Upper lobe of right lung (tissue), 1 donor: ENCODE results near the gene BAIAP2L2. TPM values are rescaled to one million over a fixed set of nuclear protein-coding genes. Genes with fewer than 3 reads are reported as not detected.

ENCODE experiments used
- ATAC-seq: fragments of 200-7000 bp; cut with Tn5 transposase; one replicate; pipeline ENCODE4 v1.9.1; 2020; ENCODE audit warnings: mild to moderate bottlenecking, moderate library complexity
- DNase-seq: peaks from one replicate; pipeline ENCODE4 v3.0.0-alpha.2; 2020
- H3K27ac ChIP-seq: fragments of 200-600 bp; one replicate; pipeline ENCODE4 v1.8.0; 2022
- H3K27me3 ChIP-seq: fragments of 200-600 bp; one replicate; pipeline ENCODE4 v1.8.0; 2022; ENCODE audit warnings: mild to moderate bottlenecking
- H3K36me3 ChIP-seq: fragments of 200-600 bp; one replicate; pipeline ENCODE4 v1.8.0; 2022
- H3K4me1 ChIP-seq: fragments of 200-600 bp; one replicate; pipeline ENCODE4 v1.8.0; 2022
- H3K4me3 ChIP-seq: fragments of 200-600 bp; one replicate; pipeline ENCODE4 v1.8.0; 2022; ENCODE audit warnings: mild to moderate bottlenecking
- H3K9me3 ChIP-seq: fragments of 200-600 bp; one replicate; pipeline ENCODE4 v1.8.0; 2022
- intact Hi-C: fragments of 100-400 bp; cut with DNase I; formaldehyde crosslinking; loops from one replicate; pipeline ENCODE4 v1.11.0; 2022
- total RNA-seq: library from RNA; stranded (reverse); fragmentation: NEBNext Ultra II Directional; extraction: Animal tissue kit (Norgen Biotek cat#: 25700); gene quantifications from one replicate; pipeline ENCODE4 v1.2.1, GENCODE V29; 2021
- TF ChIP-seq, protein P1 (sequence below): fragments of 200-600 bp; IDR thresholded peaks from one replicate; pipeline ENCODE4 v1.8.0; 2022; ENCODE audit warnings: antibody characterized with exemption
- donor health status: DM: no; HTN: yes; CAD: no; lungs with severe emphysema.

The BAIAP2L2 gene
- total RNA-seq, 1 donor from 2014 or later = 0.29 TPM

DNA sequence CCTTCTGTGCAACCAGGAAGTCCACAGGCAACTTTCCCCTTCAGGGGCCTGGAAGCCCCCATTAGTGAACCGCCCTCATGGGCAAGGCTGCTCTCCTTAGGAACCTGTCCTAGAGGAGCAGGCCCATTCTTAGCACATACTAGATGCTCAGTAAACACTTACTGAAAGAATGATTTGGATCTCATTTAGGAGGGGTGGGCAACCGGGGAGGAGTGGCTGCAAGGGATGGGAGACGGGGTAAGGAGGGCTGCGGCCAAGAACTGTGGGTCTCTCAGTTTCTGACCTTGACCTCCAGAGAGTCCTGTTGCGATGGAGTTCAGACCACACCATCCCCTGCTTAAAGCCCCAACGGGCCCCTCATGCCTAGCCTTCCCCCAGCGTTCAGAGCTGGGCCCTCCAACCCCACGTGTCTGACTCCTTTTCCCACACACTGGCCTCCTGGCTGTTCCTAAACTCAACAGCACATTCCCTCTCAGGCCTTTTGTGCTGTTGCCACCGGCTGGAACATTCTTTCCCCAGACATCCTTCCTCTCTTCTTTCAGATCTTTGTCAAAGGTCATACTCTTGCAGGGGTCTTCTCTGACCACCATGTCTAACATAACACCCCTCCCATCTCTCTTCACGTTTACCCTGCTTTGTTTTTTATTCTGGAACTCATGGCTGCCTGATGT, 74.0 kb downstream of the BAIAP2L2 start:
- Histone ChIP-seq H3K27ac (no peak overlapping the region), H3K9me3 (no peaks in the 10 kb centered on the region), H3K36me3 (no peaks in the 10 kb centered on the region), H3K4me1 (peaks cover 18% of the 10 kb centered on the region), H3K4me3 (no peak overlapping the region), H3K27me3 (no peaks in the 10 kb centered on the region)
- intact Hi-C loops = no loop called here
- ATAC-seq (no peak), DNase-seq (no peak)
- TF ChIP-seq, protein P1, sequence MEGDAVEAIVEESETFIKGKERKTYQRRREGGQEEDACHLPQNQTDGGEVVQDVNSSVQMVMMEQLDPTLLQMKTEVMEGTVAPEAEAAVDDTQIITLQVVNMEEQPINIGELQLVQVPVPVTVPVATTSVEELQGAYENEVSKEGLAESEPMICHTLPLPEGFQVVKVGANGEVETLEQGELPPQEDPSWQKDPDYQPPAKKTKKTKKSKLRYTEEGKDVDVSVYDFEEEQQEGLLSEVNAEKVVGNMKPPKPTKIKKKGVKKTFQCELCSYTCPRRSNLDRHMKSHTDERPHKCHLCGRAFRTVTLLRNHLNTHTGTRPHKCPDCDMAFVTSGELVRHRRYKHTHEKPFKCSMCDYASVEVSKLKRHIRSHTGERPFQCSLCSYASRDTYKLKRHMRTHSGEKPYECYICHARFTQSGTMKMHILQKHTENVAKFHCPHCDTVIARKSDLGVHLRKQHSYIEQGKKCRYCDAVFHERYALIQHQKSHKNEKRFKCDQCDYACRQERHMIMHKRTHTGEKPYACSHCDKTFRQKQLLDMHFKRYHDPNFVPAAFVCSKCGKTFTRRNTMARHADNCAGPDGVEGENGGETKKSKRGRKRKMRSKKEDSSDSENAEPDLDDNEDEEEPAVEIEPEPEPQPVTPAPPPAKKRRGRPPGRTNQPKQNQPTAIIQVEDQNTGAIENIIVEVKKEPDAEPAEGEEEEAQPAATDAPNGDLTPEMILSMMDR = no peak

DNA sequence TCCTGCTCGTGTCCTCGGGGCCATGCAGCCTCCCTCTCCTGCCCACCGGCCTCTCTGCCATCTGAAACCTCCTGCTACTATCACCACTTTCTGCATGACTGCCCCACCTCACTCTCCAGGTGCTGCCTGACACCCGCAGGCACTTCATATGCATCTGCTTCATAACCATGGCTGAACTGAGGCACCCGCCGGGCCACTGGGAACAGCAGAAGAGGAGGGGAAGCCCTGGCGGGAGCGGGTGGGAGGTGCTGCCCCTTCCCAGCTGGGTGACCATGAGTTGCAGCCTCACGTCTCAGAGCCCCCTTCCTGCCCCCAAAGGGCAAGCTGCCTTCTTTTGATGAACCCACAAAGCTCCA, 75.0 kb downstream of the BAIAP2L2 start:
- intact Hi-C loops = no loop called here
- no peak for DNase-seq
- Histone ChIP-seq H3K27ac (no peak overlapping the region), H3K36me3 (no peaks in the 10 kb centered on the region), H3K9me3 (no peaks in the 10 kb centered on the region), H3K27me3 (no peaks in the 10 kb centered on the region), H3K4me3 (no peak overlapping the region), H3K4me1 (peaks cover 18% of the 10 kb centered on the region)
- TF ChIP-seq, protein P1 = no peak
- ATAC-seq = no peak

Other genes with a start within 250 kb of the BAIAP2L2 start
- gene MICALL1, start 204.4 kb downstream of the BAIAP2L2 start, total RNA-seq = 37.4 TPM
- gene C22orf23, start 157.1 kb downstream of the BAIAP2L2 start, total RNA-seq = not detected
- gene POLR2F, start 157.0 kb downstream of the BAIAP2L2 start, total RNA-seq = 49.0 TPM
- gene SOX10, start 126.1 kb downstream of the BAIAP2L2 start, total RNA-seq = not detected
- gene PICK1, start 53.3 kb downstream of the BAIAP2L2 start, total RNA-seq = 31.8 TPM
- not detected for gene SLC16A8, start 26.5 kb downstream of the BAIAP2L2 start, total RNA-seq
- 52.4 TPM for gene PLA2G6, start 71.1 kb upstream of the BAIAP2L2 start, total RNA-seq
- 48.9 TPM for gene MAFF, start 91.3 kb upstream of the BAIAP2L2 start, total RNA-seq
- gene TMEM184B, start 162.3 kb upstream of the BAIAP2L2 start, total RNA-seq = 79.2 TPM
- 115 TPM for gene CSNK1E, start 206.7 kb upstream of the BAIAP2L2 start, total RNA-seq